Measurements from ENCODE around the gene ADAM12. TPM values are rescaled to one million over a fixed set of nuclear protein-coding genes. Genes with fewer than 3 reads are reported as not detected.

The ADAM12 gene
- total RNA-seq, 1 donor from 2014 or later: 100 TPM

GRCh38 chr10:125967533-125967932, 420.7 kb downstream of the ADAM12 start:
- no peaks in the 10 kb centered on the region for H3K27me3 Mint-ChIP-seq (ENCODE audit: low read depth, unreplicated experiment)
- FAIRE-seq (no peak), DNase-seq (ENCODE audit: low read depth) (no peak)
- no peaks in the 10 kb centered on the region for H3K79me2 ChIP-seq (ENCODE audit: insufficient read depth, low read length)
- H4K20me1 ChIP-seq (ENCODE audit: insufficient read depth, low read length): no peaks in the 10 kb centered on the region
- H3K9me3 Mint-ChIP-seq (ENCODE audit: unreplicated experiment): no peaks in the 10 kb centered on the region
- no peak overlapping the region for H3K4me2 ChIP-seq (ENCODE audit: low read length)
- peaks cover 1% of the 10 kb centered on the region for H3K4me1 ChIP-seq (ENCODE audit: insufficient read depth, low read length)
- no peak overlapping the region for H3K9ac ChIP-seq (ENCODE audit: low read length)
- no peaks in the 10 kb centered on the region for H3K27me3 ChIP-seq (ENCODE audit: insufficient read depth, low read length)
- H3K27ac ChIP-seq (ENCODE audit: low read depth, low read length): no peak overlapping the region
- no peak for TF ChIP-seq EZH2 (IDR thresholded peaks at IDR 0.05; ENCODE audit: insufficient read depth, low read length)
- H3K4me3 ChIP-seq (ENCODE audit: insufficient read depth, low read depth, low read length): no peak overlapping the region
- H2AFZ ChIP-seq (ENCODE audit: low read depth, low read length): no peak overlapping the region
- no peaks in the 10 kb centered on the region for H3K4me1 Mint-ChIP-seq (ENCODE audit: low read depth, unreplicated experiment)
- H3K36me3 ChIP-seq (ENCODE audit: insufficient read depth, low read length): no peaks in the 10 kb centered on the region
- no peak overlapping the region for H3K27ac Mint-ChIP-seq (ENCODE audit: unreplicated experiment)
- H3K9me3 ChIP-seq (ENCODE audit: insufficient read depth, low read depth, low read length): no peaks in the 10 kb centered on the region
- no peak overlapping the region for H3K4me3 Mint-ChIP-seq (ENCODE audit: unreplicated experiment)
- H3K36me3 Mint-ChIP-seq (ENCODE audit: low read depth, unreplicated experiment): peaks cover 3% of the 10 kb centered on the region

- Histone ChIP-seq H3K27ac (ENCODE audit: low read depth, low read length) (no peak overlapping the region), H3K9ac (ENCODE audit: low read length) (no peak overlapping the region), H3K79me2 (ENCODE audit: insufficient read depth, low read length) (no peaks in the 10 kb centered on the region), H3K27me3 (ENCODE audit: insufficient read depth, low read length) (no peaks in the 10 kb centered on the region), H3K4me2 (ENCODE audit: low read length) (no peak overlapping the region), H2AFZ (ENCODE audit: low read depth, low read length) (no peak overlapping the region), H3K4me1 (ENCODE audit: insufficient read depth, low read length) (no peaks in the 10 kb centered on the region), H3K36me3 (ENCODE audit: insufficient read depth, low read length) (no peaks in the 10 kb centered on the region), H3K9me3 (ENCODE audit: insufficient read depth, low read depth, low read length) (no peaks in the 10 kb centered on the region), H3K4me3 (ENCODE audit: insufficient read depth, low read depth, low read length) (no peak overlapping the region), H4K20me1 (ENCODE audit: insufficient read depth, low read length) (no peaks in the 10 kb centered on the region)
- Mint-ChIP-seq H3K4me1 (ENCODE audit: low read depth, unreplicated experiment) (peaks cover 3% of the 10 kb centered on the region), H3K27me3 (ENCODE audit: low read depth, unreplicated experiment) (no peaks in the 10 kb centered on the region), H3K36me3 (ENCODE audit: low read depth, unreplicated experiment) (no peaks in the 10 kb centered on the region), H3K27ac (ENCODE audit: unreplicated experiment) (no peak overlapping the region), H3K4me3 (ENCODE audit: unreplicated experiment) (no peak overlapping the region), H3K9me3 (ENCODE audit: unreplicated experiment) (peaks cover 9% of the 10 kb centered on the region)
- FAIRE-seq (no peak), DNase-seq (ENCODE audit: low read depth) (no peak)
- TF ChIP-seq CTCF (IDR thresholded peaks at IDR 0.05; ENCODE audit: insufficient read depth, low read depth, low read length) (no peak), EZH2 (IDR thresholded peaks at IDR 0.05; ENCODE audit: insufficient read depth, low read length) (no peak)
Observed at GRCh38 chr10:125964558-125964957, 423.7 kb downstream of the ADAM12 start.

Data from astrocyte (in vitro differentiated cells and primary cell).